ENCODE measurements around the gene NOC4L. TPM values are rescaled to one million over a fixed set of nuclear protein-coding genes. Genes with fewer than 3 reads are reported as not detected.

NOC4L gene
- total RNA-seq, 2 experiments from 2014 or later, result 23.4 to 23.6 TPM

DNA sequence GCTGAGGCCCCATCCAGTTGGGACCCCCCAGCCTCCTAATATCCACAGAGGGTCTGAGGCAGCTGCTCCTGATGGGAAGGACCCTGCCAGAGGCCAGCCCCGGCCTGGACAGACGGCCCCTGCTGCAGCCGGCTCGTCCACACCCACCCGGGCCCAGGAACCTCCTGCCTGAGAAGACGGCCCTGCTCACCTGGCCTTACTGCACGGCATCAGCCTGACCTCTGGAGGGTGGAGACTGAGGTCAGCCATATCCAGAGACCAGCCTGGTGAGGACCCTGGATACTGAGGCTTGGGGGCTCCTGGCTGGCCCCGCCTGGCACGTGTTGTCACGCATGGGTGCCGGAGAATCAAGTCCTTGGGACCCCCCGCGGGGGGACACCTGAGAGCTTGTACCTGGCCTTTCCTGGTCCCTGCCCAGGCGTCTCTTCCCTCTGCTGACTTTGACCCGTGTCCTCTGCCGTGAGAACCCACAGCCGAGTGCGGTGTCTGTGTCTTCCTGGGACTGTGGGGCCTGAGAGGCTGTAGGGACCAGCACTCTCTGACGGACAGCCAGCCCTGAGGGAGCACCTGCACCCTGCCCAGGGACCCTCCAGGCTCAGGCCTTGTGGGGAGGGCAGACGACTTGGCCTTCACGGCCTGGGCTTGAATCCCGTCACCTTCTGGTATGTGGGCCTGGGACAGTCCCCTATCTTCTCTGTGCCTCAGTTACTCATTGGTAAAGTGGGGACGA, 57.3 kb downstream of the NOC4L start:
- H3K27ac Mint-ChIP-seq, result no peak overlapping the region
- H3K36me3 Mint-ChIP-seq (ENCODE audit: low read depth), result no peaks in the 10 kb centered on the region
- H3K4me3 Mint-ChIP-seq, result no peak overlapping the region
- H3K9me3 Mint-ChIP-seq, result no peaks in the 10 kb centered on the region
- CTCF ChIA-PET, result no interaction called here
- no peak for DNase-seq
- POLR2A ChIA-PET, result no interaction called here
- no peaks in the 10 kb centered on the region for H3K4me1 Mint-ChIP-seq
- peaks cover 12% of the 10 kb centered on the region for H3K27me3 Mint-ChIP-seq

Other genes with a start within 250 kb of the NOC4L start
- gene ULK1, start 249.8 kb upstream of the NOC4L start, total RNA-seq, result 10 to 100 TPM; 35.2 to 42.2 TPM
- gene PUS1, start 215.2 kb upstream of the NOC4L start, total RNA-seq, result 10 to 100 TPM; 32.9 to 34.7 TPM
- 10 to 100 TPM; 42.2 to 43.4 TPM for gene EP400, start 194.5 kb upstream of the NOC4L start, total RNA-seq
- 10 to 100 TPM; 17.9 to 18.6 TPM for gene DDX51, start 138 bp upstream of the NOC4L start, total RNA-seq
- not detected for gene GALNT9, start 185.1 kb downstream of the NOC4L start, total RNA-seq

All from activated CD4-positive, alpha-beta memory T cell treated with anti-CD3 and anti-CD28 coated beads, Interleukin-2, amount 10 ng/mL, durations not matched to agents 7 days and 5 days (primary cell).